GM12878 (cell line): ENCODE measurements around the gene TEX28. TPM values are rescaled to one million over a fixed set of nuclear protein-coding genes. Genes with fewer than 3 reads are reported as not detected.
"Not testable (repeated sequence)": the region's sequence is repeated elsewhere in the genome, so short reads cannot be mapped to it uniquely, and the experiment has no call there.

Experiments
- ATAC-seq: fragments of 200-7000 bp; cut with Tn5 transposase; 3 replicates; pipeline ENCODE4 v1.9.1; 2020; ENCODE audit warnings: mild to moderate bottlenecking, moderate library complexity
- BruUV-seq: library from RNA; stranded (reverse); fragments of 400-500 nt; replicated peaks from 2 replicates; lab custom pipeline; 2021; lab: Mats Ljungman, UMichigan
- CTCF ChIA-PET: fragments of 300-600 bp; sonication (Branson Sonifier 250); formaldehyde crosslinking; extraction: SDS; loops from one replicate; lab custom pipeline; 2021; ENCODE audit warnings: inconsistent platforms; lab: Yijun Ruan, JAX
- POLR2A ChIA-PET: fragments of 350-600 bp; formaldehyde crosslinking; extraction: SDS; loops from one replicate; lab custom pipeline; 2021; ENCODE audit warnings: inconsistent platforms; lab: Charles Lee
- RAD21 ChIA-PET: fragments of 300-600 bp; sonication (Branson Sonifier 250); formaldehyde crosslinking; loops from one replicate; lab custom pipeline; 2023; ENCODE audit warnings: antibody characterized with exemption; ENCODE audit not compliant: unreplicated experiment; lab: Charles Lee
- SMC1A ChIA-PET: fragments of 300-600 bp; sonication (Branson Sonifier 250); formaldehyde crosslinking; loops from one replicate; lab custom pipeline; 2023; ENCODE audit not compliant: unreplicated experiment, uncharacterized antibody; lab: Charles Lee
- DNase-seq: peaks from one replicate; pipeline ENCODE4 v3.0.0-alpha.2; 2011; ENCODE audit warnings: low read depth, low spot score
- FAIRE-seq: peaks from 3 replicates; lab custom pipeline; 2011; peaks lifted over from hg19 to GRCh38; lab: Jason Lieb, UNC
- H2AFZ ChIP-seq: 2 replicates; pipeline ENCODE4 v1.6.0; 2011; ENCODE audit warnings: low read depth, low read length, control low read depth; ENCODE audit not compliant: control insufficient read depth
- H3K27ac ChIP-seq: 2 replicates; pipeline ENCODE4 v1.5.1; 2011; ENCODE audit warnings: control low read depth; ENCODE audit not compliant: control insufficient read depth, insufficient read depth
- H3K27me3 ChIP-seq, 2 experiments: replicated peaks in 1 of 2; 2 replicates each; pipeline versions ENCODE4 v1.6.0 to v1.6.1; 2011; ENCODE audit warnings: low read length in 1 of 2; ENCODE audit not compliant: control insufficient read depth in 2 of 2, insufficient read depth in 2 of 2
- H3K36me3 ChIP-seq, 2 experiments: 2 replicates each; pipeline ENCODE4 v1.5.1; 2011; ENCODE audit warnings: low read length in 1 of 2; ENCODE audit not compliant: control insufficient read depth in 2 of 2, insufficient read depth in 2 of 2
- H3K4me1 ChIP-seq: 2 replicates; pipeline ENCODE4 v1.6.1; 2011; ENCODE audit warnings: mild to moderate bottlenecking, low read length, moderate library complexity, mixed read lengths; ENCODE audit not compliant: control insufficient read depth, insufficient read depth
- H3K4me2 ChIP-seq: 2 replicates; pipeline ENCODE4 v1.6.0; 2011; ENCODE audit warnings: control low read depth; ENCODE audit not compliant: control insufficient read depth, insufficient read depth
- H3K4me3 ChIP-seq: fragments of 200-600 bp; sonication (generic); 2 replicates; pipeline ENCODE4 v1.5.1; 2016
- H3K79me2 ChIP-seq: 2 replicates; pipeline ENCODE4 v1.6.0; 2011; ENCODE audit warnings: low read length; ENCODE audit not compliant: control insufficient read depth, insufficient read depth
- H3K9ac ChIP-seq: 2 replicates; pipeline ENCODE4 v1.8.0; 2011; ENCODE audit warnings: low read length, control low read depth, mixed read lengths; ENCODE audit not compliant: control insufficient read depth, insufficient read depth
- H3K9me3 ChIP-seq: replicated peaks from 3 replicates; pipeline ENCODE4 v1.5.1; 2011; ENCODE audit warnings: mild to moderate bottlenecking, low read length; ENCODE audit not compliant: control insufficient read depth, insufficient read depth
- H4K20me1 ChIP-seq: 2 replicates; pipeline ENCODE4 v1.6.0; 2011; ENCODE audit not compliant: control insufficient read depth, insufficient read depth
- POLR2AphosphoS2 ChIP-seq: IDR thresholded peaks from 2 replicates; pipeline ENCODE4 v1.6.1; 2011; ENCODE audit warnings: low read depth, mild to moderate bottlenecking, low read length, improper control_type of control experiment, moderate library complexity
- SRF ChIP-seq, 2 experiments: IDR thresholded peaks; 2 replicates each; pipeline ENCODE4 v1.6.1; 2011; ENCODE audit warnings: low read depth in 2 of 2, low read length in 2 of 2, mild to moderate bottlenecking in 1 of 2, moderate library complexity in 1 of 2
- WGBS: methylation state at CpG from one replicate; pipeline ENCODE4 v1.1.6; 2016; ENCODE audit warnings: low lambda C conversion rate; ENCODE audit not compliant: insufficient replicate concordance, insufficient coverage; ENCODE audit errors: missing lambda C conversion rate; 5-methylcytosine and 5-hydroxymethylcytosine counted together
- in situ Hi-C: fragments of 300-500 bp; cut with MboI; formaldehyde crosslinking; loops from 9 replicates; pipeline ENCODE4 v1.14.3; 2018; ENCODE audit warnings: mixed read lengths
- intact Hi-C: fragments of 100-400 bp; cut with micrococcal nuclease; formaldehyde crosslinking; loops from one replicate; pipeline ENCODE4 v1.14.2; 2022; ENCODE audit not compliant: unreplicated experiment
- polyA plus RNA-seq, 11 experiments: library from polyadenylated mRNA; depleted of rRNA in 4 of 11; unstranded in 6 of 11; stranded (reverse) in 5 of 11; fragments of >200 nt; fragmentation: Nextera tagmentation in 4 of 11; fragmentation: Illumina TruSeq in 1 of 11; extraction: Ambion mirVana in 4 of 11; extraction: Trizol in 1 of 11; gene quantifications; 1 replicate in 1 of 11; 2 replicates in 10 of 11; pipeline versions ENCODE4 v1.2.1 to v1.2.3, GENCODE V29; 2011 to 2016; ENCODE audit warnings: inconsistent platforms in 2 of 11, missing spikeins in 2 of 11, low read depth in 1 of 11
- total RNA-seq, 4 experiments: library from RNA; depleted of rRNA in 3 of 4; stranded (reverse); fragments of >200 nt in 3 of 4; fragmentation: Illumina TruSeq in 1 of 4; extraction: Trizol in 1 of 4; gene quantifications; 2 replicates each; pipeline versions ENCODE4 v1.2.1 to v1.2.3, GENCODE V29; 2013 to 2021

TEX28 gene
- total and polyA plus RNA-seq, 10 of the 15 experiments (the other 5 are each of a cell fraction or from before 2014, with no cell fraction given) = not detected

- Histone ChIP-seq H3K4me1 (no peaks in the 10 kb centered on the region; the same call in 1 of the 2 replicates), H4K20me1 (no peaks in the 10 kb centered on the region), H3K9me3 (no peaks in the 10 kb centered on the region; the same call in 2 of the 3 replicates), H3K9ac (no peak within 1 kb of the TSS), H3K79me2 (no peaks in the 10 kb centered on the region), H3K4me2 (no peak within 1 kb of the TSS), H2AFZ (no peak within 1 kb of the TSS), H3K27ac (no peak within 1 kb of the TSS), H3K36me3 (no peaks in the 10 kb centered on the region), H3K4me3 (no peak within 1 kb of the TSS), H3K27me3 (no peaks in the 10 kb centered on the region)
- ChIA-PET SMC1A (no interaction called here), RAD21 (no interaction called here), CTCF (no interaction called here), POLR2A (no interaction called here)
- BruUV-seq = no TSS peak
- DNase-seq (no peak), ATAC-seq (no peak), FAIRE-seq (no peak)
- 86% methylated on average over 37 of the region's 37 CpGs for WGBS
- no peak for TF ChIP-seq POLR2AphosphoS2
- no peak for TF ChIP-seq SRF (IDR thresholded peaks at IDR 0.05; ENCODE audit: low read depth in 2 of 2, low read length in 2 of 2)
- in situ Hi-C loops (no loop called here), intact Hi-C loops (no loop called here)
Measured at GRCh38 chrX:154295664-154296310, 863 bp upstream of the TEX28 start, which contains the start of gene TKTL1. TKTL1 (plus strand) TSS chrX:154295795; CDS start chrX:154295860, 65 bp downstream.

DNA sequence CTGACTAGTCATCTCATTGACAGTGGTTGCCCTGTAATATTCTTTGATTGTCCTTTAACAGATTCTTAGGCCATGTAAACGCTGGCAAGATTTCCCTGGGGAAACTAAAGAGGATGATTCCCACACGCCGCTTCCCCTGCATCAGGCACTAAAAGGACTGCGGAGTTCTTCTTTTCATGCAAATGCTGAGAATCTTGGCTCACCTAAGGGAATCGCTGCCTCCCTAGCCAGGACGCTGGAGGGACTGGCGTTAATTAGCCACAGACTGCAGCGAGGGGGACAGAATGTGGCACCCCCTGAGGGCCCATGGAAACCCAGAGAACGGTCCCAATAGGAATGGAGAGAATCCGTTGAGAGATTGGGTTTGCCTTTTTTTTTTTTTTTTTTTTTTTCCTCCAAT, 8.5 kb downstream of the TEX28 start:
- H2AFZ ChIP-seq, H4K20me1 ChIP-seq, H3K36me3 ChIP-seq, RAD21 ChIA-PET, FAIRE-seq, H3K79me2 ChIP-seq, H3K4me1 ChIP-seq, H3K27ac ChIP-seq, H3K27me3 ChIP-seq, ATAC-seq, SMC1A ChIA-PET, H3K9ac ChIP-seq, intact Hi-C loops, DNase-seq, CTCF ChIA-PET, H3K9me3 ChIP-seq, in situ Hi-C loops, POLR2A ChIA-PET, H3K4me3 ChIP-seq, BruUV-seq, H3K4me2 ChIP-seq: not testable (repeated sequence)
- WGBS = no CpG with 5 or more reads among the region's 10 CpGs

DNA sequence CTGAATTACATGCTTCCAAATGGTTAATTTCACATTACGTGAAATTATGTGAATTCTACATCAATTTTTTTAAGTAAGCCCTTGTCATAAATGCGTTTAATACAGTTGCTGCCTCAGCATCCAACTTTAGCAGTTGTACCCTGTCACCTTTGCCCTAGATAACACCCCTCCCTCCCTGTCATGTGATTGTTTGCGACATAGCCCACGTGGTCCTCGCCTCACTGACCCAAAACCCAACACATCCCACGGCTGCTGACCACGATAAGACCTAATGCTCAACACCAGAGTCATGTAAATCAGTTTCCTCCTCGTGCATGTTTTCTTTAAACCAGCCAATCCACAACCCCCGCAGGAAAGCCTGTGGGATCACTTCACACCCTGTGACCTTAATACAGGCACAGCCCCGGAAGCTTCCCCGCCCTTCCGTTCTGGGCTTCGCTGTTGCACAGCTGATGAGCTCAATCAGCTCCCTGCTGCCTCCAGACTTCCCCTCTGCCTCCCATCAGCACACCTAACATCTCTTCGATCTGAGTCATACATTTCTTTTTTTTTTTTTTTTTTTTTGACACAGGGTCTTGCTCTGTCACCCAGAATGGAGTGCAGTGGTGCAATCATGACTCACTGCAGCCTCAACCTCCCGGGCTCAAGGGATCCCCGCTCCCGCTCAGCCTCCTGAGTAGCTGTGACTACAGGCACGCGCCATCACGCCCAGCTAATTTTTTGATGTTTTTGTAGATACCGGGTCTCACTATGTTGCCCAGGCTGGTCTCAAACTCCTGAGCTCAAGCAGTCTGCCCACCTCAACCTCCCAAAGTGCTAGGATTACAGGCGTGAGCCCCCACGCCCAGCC, 10.2 kb downstream of the TEX28 start:
- BruUV-seq, H3K9me3 ChIP-seq, H3K9ac ChIP-seq, POLR2A ChIA-PET, in situ Hi-C loops, SMC1A ChIA-PET, RAD21 ChIA-PET, DNase-seq, H3K27ac ChIP-seq, H3K4me2 ChIP-seq, CTCF ChIA-PET, H3K36me3 ChIP-seq, intact Hi-C loops, H4K20me1 ChIP-seq, FAIRE-seq, H3K4me1 ChIP-seq, H2AFZ ChIP-seq, H3K4me3 ChIP-seq, H3K79me2 ChIP-seq, H3K27me3 ChIP-seq: not testable (repeated sequence)
- WGBS = no CpG with 5 or more reads among the region's 23 CpGs
- ATAC-seq = peak; percentile 76
